GM21381 (cell line): Measurements from ENCODE around the gene NUDT2.
"Not testable (repeated sequence)": the region's sequence is repeated elsewhere in the genome, so short reads cannot be mapped to it uniquely, and the experiment has no call there.

Experiments used
- ATAC-seq: cut with Tn5 transposase; IDR thresholded peaks from one replicate; pipeline ENCODE4 v1.9.1; 2021; ENCODE audit warnings: mild to moderate bottlenecking, moderate library complexity; ENCODE audit not compliant: unreplicated experiment

NUDT2 gene

DNA sequence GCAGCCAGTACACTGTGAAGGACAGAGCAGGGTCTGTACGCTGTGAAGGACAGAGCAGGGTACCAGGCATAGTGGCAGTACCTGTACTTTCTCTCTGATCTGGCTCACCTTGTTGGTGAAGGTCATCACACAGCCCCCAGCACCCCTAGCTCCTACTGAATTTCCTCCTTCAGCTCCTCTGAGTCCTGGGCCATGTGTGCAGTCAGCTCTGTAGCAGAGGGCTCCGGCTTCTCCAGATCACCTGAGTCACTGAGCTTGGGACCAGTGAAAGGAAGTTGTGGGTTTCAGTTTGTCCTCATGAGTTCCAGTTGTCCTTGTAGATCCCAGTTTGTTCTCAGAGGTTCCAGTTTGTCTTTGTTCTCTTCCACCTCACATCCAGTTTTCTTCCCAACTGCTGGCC, 5.5 kb downstream of the NUDT2 start:
- no peak for ATAC-seq

DNA sequence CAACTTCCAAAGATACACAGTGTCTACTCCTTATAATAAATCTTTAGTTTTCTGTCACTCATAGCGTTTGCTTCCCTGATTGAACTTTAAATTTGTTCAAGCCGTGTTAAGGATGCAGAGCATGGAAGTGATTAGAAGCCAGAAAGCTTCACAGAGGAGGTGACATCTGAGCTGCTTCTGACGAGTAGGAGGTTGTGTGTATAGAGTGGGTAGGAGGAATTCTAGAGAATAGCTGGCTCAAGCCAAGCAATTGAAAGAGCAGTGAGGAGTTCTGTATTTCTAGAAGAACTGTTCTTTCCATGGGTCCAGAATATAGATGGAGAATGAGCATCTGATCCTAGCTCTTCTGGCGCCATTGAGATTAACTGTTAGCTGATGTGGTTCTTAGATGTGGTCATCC, 6.0 kb downstream of the NUDT2 start:
- ATAC-seq, result no peak

DNA sequence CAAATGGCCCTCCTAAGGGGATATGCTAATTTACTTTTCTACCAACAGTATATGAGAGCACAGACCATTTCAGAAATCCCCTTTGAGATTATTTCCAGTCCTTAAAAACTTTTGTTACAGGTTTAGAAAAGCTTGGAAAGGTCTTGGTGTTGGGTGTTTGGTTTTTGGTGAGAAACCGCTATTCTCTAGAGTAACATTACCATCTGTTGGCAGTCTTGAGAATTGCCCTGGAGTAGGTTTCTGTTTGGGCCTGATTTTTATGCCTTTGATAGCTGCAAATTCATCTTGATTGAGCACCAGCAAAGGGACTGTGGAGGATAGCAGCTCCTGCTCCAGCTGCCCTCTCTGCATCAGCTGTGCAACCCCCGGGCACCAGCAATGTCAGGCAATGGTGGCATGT, 8.0 kb downstream of the NUDT2 start:
- no peak for ATAC-seq

DNA sequence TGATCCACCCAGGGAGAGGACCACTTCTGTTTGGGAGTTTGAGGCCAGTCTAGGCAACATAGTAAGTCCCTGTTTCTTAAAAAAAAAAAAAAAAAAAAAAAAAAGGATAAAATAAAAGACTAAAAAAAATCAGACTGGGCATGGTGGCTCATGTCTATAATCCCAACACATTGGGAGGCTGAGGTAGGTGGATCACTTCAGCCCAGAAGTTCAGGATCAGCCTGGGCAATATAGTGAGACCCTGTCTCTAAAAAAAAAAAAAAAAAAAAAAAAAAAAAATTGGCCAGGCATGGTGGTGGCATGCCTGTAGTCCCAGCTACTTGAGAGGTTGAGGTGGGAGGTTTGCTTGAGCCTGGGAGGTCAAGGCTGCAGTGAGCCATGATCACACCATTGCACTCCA, 8.7 kb downstream of the NUDT2 start:
- ATAC-seq, result not testable (repeated sequence)

DNA sequence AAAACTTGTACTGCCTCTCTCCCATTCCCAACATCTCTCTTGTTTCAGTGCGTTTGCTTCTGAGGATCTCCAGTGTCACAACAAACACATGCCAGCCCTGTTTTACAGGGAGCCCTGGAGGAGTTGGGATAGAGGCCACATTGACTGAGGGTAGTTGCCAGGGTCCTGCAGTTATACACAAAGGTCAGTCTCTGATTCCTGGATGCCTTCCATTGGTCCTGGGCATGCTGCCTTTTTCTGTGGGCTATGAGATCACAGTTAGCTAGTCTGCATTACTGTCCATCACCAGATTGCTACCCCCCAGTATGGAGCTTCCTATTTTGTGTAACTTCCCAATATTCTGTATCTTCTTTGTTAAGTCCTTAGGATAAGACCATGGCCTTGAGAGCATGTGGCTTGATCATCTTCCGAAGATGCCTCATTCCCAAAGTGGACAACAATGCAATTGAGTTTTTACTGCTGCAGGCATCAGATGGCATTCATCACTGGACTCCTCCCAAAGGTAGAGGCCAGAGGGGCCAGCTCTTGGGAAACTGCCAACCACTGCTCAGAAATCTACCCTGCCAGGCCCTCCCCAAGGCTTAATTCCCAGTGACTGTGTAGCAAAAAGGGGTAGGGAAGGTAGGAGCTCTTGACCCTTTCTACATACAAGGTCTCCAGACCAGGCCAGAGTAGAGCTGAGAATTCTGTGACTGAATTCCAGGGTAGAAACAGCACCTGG, 9.5 kb downstream of the NUDT2 start:
- no peak for ATAC-seq

DNA sequence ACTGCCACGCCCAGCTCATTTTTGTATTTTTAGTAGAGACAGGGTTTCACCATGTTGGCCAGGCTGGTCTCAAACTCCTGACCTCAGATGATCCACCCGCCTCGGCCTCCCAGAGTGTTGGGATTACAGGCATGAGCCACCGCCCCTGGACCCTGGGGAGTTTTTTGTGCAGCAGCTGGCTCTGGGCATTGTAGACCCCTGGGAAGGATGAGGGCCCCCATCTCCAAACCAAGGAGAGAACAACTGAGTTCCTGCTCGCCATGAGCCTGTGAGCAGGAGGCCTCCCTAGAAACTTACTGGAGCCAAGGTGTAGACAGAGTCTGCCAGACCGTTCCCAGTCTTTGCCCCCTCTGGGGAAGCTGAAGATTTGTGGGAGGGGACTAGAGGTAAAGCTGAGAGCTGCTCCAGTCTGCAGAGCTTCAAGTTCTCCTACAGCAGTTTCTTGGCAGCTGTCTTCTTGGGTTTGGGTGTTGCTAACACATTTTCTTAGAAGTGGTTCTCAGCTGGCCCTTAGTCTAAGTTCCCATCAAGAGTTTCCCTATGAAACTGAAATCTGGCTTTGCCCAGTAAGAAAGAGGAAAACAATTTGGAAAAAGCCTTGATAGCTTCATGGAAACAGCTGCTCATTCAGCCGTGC, 12.4 kb downstream of the NUDT2 start:
- ATAC-seq, result no peak

DNA sequence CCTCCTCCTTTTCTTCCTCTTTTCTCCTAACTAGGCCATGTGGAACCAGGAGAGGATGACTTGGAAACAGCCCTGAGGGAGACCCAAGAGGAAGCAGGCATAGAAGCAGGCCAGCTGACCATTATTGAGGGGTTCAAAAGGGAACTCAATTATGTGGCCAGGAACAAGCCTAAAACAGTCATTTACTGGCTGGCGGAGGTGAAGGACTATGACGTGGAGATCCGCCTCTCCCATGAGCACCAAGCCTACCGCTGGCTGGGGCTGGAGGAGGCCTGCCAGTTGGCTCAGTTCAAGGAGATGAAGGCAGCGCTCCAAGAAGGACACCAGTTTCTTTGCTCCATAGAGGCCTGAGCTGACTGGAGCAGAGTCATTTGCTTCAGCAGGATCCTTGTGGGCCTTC, 13.7 kb downstream of the NUDT2 start:
- no peak for ATAC-seq

DNA sequence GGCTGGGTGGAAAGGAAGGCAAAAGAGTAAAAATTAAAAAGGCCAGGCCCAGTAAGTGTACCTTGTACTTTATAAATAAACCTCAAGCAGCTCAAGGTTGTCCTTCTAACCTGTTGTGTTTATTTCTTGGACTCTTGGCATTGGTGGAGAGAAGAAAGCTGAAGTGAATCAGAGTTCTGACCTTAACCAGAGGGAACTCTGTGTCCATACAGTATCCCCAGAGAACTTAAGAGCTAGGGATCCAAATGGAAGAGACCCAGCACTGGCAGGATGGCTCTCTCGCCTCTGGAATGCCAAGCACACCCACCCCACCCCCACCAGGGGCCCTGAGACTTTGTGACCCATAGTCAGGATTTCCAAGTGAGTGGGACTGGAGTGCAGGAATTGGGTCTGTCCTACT, 14.2 kb downstream of the NUDT2 start:
- ATAC-seq, result no peak

DNA sequence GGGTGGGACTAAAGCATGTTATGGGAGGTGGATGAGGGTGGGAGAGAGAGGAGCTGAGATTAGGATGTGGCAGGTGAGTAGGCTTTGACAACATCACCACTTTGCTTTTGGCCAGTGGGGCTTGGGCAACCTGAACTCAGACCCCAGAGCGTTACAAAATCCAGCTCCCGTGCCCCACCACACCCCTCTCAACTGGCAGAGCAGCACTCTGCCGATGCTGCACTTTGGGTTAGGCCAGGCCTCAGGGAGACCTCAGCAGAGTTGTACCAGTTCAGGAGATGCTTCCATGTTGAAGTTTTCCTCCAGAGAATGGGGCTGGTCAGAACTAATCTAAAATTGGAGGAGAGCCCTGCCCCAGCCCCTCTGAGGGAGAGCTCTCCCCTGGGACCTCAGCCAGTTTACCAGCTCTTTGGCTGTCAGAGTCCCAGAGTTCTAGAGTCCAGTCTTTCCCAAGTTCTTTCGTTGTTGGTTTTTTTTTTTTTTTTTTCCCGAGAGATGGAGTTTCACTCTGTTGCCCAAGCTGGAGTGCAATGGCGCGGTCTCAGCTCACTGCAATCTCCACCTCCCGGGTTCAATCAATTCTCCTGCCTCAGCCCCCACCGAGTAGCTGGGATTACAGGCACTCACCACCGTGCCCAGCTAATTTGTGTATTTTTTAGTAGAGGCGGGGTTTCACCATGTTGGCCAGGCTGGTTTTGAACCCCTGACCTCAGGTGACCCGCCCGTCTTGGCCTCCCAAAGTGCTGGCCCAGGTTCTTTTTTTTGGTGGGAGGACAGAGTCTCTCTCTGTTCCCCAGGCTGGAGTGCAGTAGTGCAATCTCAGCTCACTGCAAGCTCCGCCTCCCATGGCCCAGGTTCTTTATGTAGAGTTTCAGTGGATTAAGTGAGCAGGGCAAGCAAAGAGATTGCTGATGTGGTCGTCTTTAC, 17.8 kb downstream of the NUDT2 start:
- no peak for ATAC-seq

DNA sequence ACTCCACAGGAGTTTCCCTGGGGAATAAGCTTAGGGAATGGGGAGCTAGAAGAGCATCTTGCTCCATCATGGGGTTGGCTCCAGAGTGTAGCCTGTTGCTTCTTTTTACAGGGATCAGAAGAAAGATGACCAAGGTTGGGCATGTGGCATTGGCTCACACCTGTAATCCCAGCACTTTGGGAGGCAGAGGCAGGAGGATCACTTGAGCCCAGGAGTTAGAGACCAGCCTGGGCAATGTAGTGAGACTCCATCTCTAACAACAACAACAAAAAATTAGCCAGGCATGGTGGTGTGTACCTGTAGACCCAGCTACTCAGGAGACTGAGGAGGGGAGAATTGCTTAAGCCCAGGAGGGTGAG, 18.4 kb downstream of the NUDT2 start:
- ATAC-seq, result no peak

DNA sequence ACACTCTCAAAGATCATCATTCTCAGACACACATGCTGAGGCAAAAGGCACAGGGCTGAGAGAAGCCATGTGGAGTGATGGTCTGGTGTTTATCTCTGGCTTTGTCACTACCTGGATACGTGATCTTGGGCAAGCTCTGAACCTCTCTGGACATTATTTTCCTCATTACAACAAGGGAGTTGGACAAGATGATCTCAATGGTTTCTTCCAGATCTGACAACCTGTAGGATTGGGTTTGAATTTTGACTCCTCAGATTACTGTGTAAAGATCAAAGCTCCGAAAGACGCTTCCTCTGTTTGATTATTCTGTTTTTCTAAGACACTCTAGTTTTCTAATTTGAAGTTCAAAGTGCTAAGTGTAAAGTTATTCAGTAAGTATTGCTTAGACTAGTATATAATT, 20.0 kb downstream of the NUDT2 start:
- ATAC-seq, result no peak

DNA sequence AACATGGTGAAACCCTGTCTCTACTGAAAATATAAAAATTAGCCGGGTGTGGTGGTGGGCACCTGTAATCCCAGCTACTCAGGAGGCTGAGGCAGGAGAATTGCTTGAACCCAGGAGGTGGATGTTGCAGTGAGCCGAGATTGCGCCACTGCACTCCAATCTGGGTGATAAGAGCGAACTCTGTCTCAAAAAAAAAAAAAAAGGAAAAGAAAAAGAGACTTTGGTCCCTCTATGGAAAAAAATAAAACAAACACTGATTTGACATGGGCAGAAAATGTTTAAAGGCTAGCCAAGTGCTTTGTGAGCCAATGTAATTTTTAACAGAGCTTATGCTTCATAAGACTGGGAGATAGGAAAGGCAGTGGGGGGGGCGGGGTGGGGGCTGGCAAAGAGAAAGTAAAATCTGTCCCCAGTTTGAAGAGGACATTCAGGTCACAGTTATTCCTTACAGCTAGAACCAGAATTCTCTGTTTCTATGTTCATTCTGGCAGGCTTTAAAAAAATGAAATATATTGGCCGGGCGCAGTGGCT, 22.8 kb downstream of the NUDT2 start:
- not testable (repeated sequence) for ATAC-seq

DNA sequence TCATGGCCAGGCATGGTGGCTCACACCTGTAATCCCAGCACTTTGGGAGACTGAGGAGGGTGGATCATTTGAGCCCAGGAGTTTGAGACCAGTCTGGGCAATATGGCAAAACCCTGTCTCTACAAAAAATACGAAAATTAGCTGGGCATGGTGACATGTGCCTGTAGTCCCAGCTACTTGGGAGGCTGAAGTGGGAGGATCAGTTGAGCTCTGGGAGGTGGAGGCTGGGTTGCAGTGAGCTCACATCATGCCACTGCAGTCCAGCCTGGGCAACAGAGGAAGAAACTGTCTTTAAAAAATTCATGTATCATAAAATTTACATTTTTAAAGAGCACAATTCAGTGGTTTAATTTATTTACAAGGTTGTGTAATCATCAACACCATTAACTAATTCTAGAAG, 23.6 kb downstream of the NUDT2 start:
- not testable (repeated sequence) for ATAC-seq

DNA sequence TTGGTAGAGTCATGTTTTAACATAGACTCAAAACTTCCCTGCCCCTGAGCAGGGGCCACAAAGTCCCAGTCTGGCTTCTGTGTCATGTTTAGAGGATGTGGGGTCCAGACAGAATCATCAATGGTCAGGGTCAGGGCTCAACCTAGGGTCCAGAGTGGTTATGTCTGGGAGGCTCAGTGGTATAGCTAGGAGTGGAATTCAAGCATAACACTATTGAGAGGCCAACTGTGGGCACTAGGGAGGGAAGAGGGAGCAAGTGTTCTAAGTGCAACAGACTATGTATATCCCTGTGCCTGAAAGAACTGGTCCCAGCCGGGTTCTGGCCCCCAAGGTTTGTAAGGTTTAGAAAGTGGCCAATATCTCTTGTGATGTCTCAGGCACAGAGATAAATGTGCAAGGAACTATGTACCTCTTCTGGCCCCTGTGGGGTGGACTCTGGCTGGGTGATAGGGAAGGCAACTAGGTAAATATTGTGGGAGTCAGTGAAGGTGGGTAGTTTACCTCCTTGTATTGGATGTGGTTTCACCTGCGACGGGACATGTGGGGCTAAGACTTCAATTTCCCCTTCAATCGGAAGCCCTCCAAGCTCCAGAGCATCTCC, 33.3 kb downstream of the NUDT2 start:
- ATAC-seq, result no peak

DNA sequence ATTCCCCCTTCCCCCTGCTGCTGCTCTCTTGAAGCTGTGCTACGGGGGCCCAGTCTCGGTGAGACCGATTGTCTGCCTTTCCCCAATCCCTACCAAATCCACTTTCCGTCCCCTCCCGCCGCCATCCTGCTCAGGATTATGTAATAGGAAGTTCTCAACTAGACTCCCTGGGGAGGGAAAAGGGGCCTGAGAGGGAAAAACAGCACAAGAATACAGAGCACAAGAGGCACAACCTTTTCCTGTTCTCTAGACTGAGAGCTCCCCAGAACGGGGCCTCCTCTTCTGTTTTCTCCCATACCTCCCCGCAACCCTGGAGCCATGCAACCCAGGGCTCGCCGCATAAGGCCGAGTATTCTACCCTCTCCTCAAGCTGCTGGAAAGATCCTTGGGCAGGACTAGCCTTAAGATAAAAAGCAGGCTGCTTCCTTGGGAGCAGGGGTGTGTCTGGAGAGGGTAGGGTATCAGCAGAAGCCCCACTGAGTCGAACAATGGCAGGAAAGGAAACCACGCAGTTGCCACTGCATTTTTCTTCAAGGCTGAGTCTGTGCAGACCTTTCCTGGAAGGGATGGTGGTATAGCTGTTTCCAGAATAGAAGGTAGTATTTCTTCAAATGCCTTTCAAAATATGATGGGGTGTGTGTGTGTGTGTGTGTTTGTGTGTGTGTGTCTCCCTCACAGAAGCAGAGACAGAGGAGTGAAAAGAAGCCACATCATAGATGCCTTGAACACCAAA, 34.4 kb downstream of the NUDT2 start:
- no peak for ATAC-seq

DNA sequence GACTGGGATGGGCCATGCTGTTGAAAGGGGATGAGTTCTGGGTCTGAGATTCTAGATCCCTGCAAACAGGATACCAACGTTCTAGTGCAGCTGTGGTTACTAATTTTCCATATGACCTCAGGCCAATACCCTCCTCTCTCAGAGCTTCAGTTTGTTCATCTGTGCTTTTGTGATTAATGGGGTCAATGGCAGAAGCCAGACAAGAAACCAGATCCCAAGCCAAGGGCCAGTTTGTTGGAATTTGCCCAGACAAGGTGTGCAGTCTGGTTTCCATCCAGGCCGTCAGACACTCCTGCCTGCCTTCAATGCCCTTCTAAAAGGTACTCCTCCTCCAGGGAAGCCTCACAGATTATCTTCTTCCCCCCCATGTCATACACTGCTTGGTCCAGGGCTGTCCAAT, 35.9 kb downstream of the NUDT2 start:
- ATAC-seq, result no peak

DNA sequence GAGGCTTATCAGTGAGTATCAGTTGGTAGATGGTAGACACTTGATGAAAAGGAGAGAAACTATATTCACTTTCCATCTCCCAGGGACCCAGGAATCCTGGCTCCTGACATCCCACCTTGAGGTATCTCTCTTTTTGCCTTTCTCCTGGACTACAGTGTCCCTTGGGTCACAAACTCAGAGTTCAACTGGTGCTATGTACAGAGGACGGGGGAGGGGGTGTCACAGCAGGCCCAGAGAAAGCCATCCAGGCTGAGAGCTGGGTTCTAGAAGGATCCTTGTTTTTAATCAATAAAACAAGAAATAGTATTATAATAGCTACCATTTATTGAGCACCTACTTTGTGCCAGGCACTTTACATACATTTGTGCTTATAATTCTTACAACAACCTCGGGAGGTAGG, 37.0 kb downstream of the NUDT2 start:
- no peak for ATAC-seq

DNA sequence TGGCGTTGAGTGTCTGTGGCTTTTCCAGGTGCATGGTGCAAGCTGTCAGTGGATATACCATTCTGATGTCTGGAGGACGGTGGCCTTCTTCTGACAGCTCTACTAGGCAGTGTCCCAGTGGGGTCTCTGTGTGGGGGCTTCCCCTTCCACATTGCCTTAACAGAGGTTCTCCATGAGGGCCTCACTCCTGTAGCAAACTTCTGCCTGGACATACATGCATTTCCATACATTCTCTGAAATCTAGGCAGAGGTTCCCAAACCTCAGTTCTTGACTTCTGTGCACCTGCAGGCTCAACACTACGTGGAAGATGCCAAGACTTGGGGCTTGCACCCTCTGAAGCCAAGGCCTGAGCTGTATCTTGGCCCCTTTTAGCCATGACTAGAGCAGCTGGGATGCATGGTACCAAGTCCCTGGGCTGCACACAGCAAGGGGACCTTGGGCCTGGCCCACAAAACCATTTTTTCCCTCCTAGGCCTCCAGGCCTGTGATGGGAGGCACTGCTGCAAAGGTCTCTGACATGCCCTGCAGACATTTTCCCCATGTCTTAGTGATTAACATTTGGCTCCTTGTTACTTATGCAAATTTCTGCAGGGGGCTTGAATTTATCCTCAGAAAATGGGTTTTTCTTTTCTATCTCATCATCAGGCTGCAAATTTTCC, 38.5 kb downstream of the NUDT2 start:
- ATAC-seq, result not testable (repeated sequence)

DNA sequence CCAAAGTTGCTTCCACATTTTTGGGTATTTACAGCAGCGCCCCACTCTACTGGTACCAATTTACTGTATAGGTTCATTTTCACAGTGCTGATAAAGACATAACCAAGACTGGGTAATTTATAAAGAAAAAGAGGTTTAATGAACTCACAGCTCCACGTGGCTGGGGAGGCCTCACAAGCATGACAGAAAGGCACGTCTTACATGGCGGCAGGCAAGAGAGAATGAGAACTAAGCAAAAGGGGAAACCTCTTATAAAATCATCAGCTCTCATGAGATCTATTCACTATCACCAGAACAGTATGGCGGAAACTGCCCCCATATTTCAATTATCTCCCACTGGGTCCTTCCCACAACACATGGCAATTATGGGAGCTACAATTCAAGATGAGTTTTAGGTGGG, 39.4 kb downstream of the NUDT2 start:
- ATAC-seq, result not testable (repeated sequence)

DNA sequence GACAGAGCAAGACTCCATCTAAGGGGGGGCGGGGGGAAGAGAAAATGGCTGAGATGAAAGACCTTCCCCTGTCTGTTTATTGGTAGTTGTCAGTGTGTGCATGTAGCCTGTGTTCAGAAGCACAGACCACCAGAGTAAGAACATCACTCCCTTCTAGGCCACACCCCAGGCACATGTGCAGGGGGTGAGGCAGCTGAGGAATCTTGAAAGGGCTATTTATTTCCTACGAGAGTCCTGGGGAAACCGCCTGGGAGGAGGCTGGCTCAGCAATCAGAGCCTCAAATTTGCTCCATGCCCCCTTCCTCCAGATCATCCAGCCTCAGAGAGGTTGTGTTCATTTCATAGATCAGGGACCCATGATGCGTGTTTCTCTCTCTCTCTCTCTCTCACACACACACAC, 40.3 kb downstream of the NUDT2 start:
- no peak for ATAC-seq
